Activated CD8-positive, alpha-beta memory T cell treated with anti-CD3 and anti-CD28 coated beads for 36 hours (primary cell): ENCODE results near the gene MINDY4. TPM values are rescaled to one million over a fixed set of nuclear protein-coding genes. Genes with fewer than 3 reads are reported as not detected.

Experiments used
- total RNA-seq, 2 experiments: library from RNA; stranded (reverse); gene quantifications; one replicate each; pipeline ENCODE4 v1.2.3, GENCODE V29; 2021

MINDY4 gene
- total RNA-seq, 2 experiments from 2014 or later = 2.6 to 3.2 TPM

Other genes starting within 250 kb of the MINDY4 start
- 100 to 1,000 TPM; 408 to 421 TPM for gene GARS1, start 176.5 kb upstream of the MINDY4 start, total RNA-seq
- not detected for gene CRHR2, start 89.0 kb upstream of the MINDY4 start, total RNA-seq
- gene INMT, start 19.3 kb upstream of the MINDY4 start, total RNA-seq = not detected
- under 1 TPM; 0.25 to 0.38 TPM for gene AQP1, start 140.4 kb downstream of the MINDY4 start, total RNA-seq
- gene GHRHR, start 192.5 kb downstream of the MINDY4 start, total RNA-seq = not detected